H9 (cell line): ENCODE results near the gene OXSR1. TPM values are rescaled to one million over a fixed set of nuclear protein-coding genes. Genes with fewer than 3 reads are reported as not detected.

Experiments used
- DNase-seq: peaks from one replicate; pipeline ENCODE4 v3.0.0-alpha.2; 2017
- H2AFZ ChIP-seq: one replicate; pipeline ENCODE4 v1.6.1; 2013; ENCODE audit warnings: mild to moderate bottlenecking, low read length, control low read depth, moderate library complexity
- H2AK5ac ChIP-seq: 2 replicates; pipeline ENCODE4 v1.6.1; 2013; ENCODE audit warnings: low read length, control low read depth, mixed read lengths; ENCODE audit not compliant: insufficient read length
- H2BK120ac ChIP-seq: one replicate; pipeline ENCODE4 v1.6.1; 2013; ENCODE audit warnings: low read depth, mild to moderate bottlenecking, low read length, control low read depth, inconsistent platforms; ENCODE audit not compliant: poor library complexity, severe bottlenecking
- H2BK12ac ChIP-seq: 2 replicates; pipeline ENCODE4 v1.6.1; 2013; ENCODE audit warnings: low read length, control low read depth, mixed read lengths, low read depth; ENCODE audit not compliant: insufficient read length
- H2BK15ac ChIP-seq: 2 replicates; pipeline ENCODE4 v1.6.1; 2013; ENCODE audit warnings: low read depth, low read length, control low read depth
- H2BK20ac ChIP-seq: one replicate; pipeline ENCODE4 v1.6.1; 2013; ENCODE audit warnings: low read depth, mild to moderate bottlenecking, low read length, control low read depth, inconsistent platforms; ENCODE audit not compliant: poor library complexity, severe bottlenecking
- H2BK5ac ChIP-seq: 2 replicates; pipeline ENCODE4 v1.6.1; 2013; ENCODE audit warnings: low read length, control low read depth, mixed read lengths; ENCODE audit not compliant: insufficient read length
- H3K14ac ChIP-seq: 2 replicates; pipeline ENCODE4 v1.6.1; 2013; ENCODE audit warnings: low read length, control low read depth; ENCODE audit not compliant: insufficient read depth
- H3K18ac ChIP-seq: 2 replicates; pipeline ENCODE4 v1.6.1; 2013; ENCODE audit warnings: low read depth, mild to moderate bottlenecking, mixed read lengths, low read length, control low read depth; ENCODE audit not compliant: insufficient read length
- H3K23ac ChIP-seq: 2 replicates; pipeline ENCODE4 v1.6.1; 2013; ENCODE audit warnings: low read length, control low read depth, mixed read lengths, low read depth; ENCODE audit not compliant: insufficient read length
- H3K23me2 ChIP-seq: 2 replicates; pipeline ENCODE4 v1.6.1; 2013; ENCODE audit warnings: low read depth, mild to moderate bottlenecking, mixed read lengths, low read length, control low read depth; ENCODE audit not compliant: insufficient read length, poor library complexity, severe bottlenecking
- H3K27ac ChIP-seq: 2 replicates; pipeline ENCODE4 v1.5.1; 2013; ENCODE audit warnings: low read length, control low read depth, mixed read lengths, low read depth; ENCODE audit not compliant: insufficient read length
- H3K27me3 ChIP-seq: 2 replicates; pipeline ENCODE4 v1.6.1; 2013; ENCODE audit warnings: low read length, control low read depth, inconsistent platforms; ENCODE audit not compliant: insufficient read depth
- H3K4ac ChIP-seq: 2 replicates; pipeline ENCODE4 v1.6.1; 2013; ENCODE audit warnings: low read depth, mild to moderate bottlenecking, control low read depth, inconsistent platforms, low read length, moderate library complexity
- H3K4me1 ChIP-seq: 2 replicates; pipeline ENCODE4 v1.6.1; 2013; ENCODE audit warnings: low read length, control low read depth, inconsistent platforms; ENCODE audit not compliant: insufficient read depth
- H3K4me2 ChIP-seq: 2 replicates; pipeline ENCODE4 v1.6.1; 2013; ENCODE audit warnings: low read length, control low read depth, mixed read lengths; ENCODE audit not compliant: insufficient read length, insufficient read depth
- H3K56ac ChIP-seq: 2 replicates; pipeline ENCODE4 v1.6.1; 2013; ENCODE audit warnings: low read depth, mild to moderate bottlenecking, mixed read lengths, low read length, control low read depth; ENCODE audit not compliant: insufficient read length
- H3K79me1 ChIP-seq: 2 replicates; pipeline ENCODE4 v1.6.1; 2013; ENCODE audit warnings: low read depth, mild to moderate bottlenecking, moderate library complexity, low read length, control low read depth, inconsistent platforms; ENCODE audit not compliant: insufficient read depth, poor library complexity, severe bottlenecking
- H3K79me2 ChIP-seq: 2 replicates; pipeline ENCODE4 v1.6.1; 2013; ENCODE audit warnings: low read length, control low read depth, inconsistent platforms; ENCODE audit not compliant: insufficient read depth
- H3K9ac ChIP-seq: 2 replicates; pipeline ENCODE4 v1.6.1; 2013; ENCODE audit warnings: low read length, control low read depth, mixed read lengths; ENCODE audit not compliant: insufficient read length; ENCODE audit errors: extremely low read depth
- H3K9me3 ChIP-seq: one replicate; pipeline ENCODE4 v1.6.1; 2013; ENCODE audit warnings: low read depth, low read length, inconsistent platforms; ENCODE audit not compliant: control insufficient read depth
- H3T11ph ChIP-seq: one replicate; pipeline ENCODE4 v1.6.1; 2013; ENCODE audit warnings: mild to moderate bottlenecking, low read length, control low read depth, inconsistent platforms
- H4K20me1 ChIP-seq: one replicate; pipeline ENCODE4 v1.6.1; 2013; ENCODE audit not compliant: control insufficient read depth, insufficient read length, insufficient read depth
- H4K5ac ChIP-seq: 2 replicates; pipeline ENCODE4 v1.6.1; 2013; ENCODE audit warnings: low read depth, mild to moderate bottlenecking, mixed read lengths, low read length, control low read depth; ENCODE audit not compliant: insufficient read length
- H4K8ac ChIP-seq: replicated peaks from 2 replicates; pipeline ENCODE4 v1.6.1; 2013; ENCODE audit warnings: low read length, control low read depth, mixed read lengths, low read depth; ENCODE audit not compliant: insufficient read length
- H4K91ac ChIP-seq: 2 replicates; pipeline ENCODE4 v1.6.1; 2013; ENCODE audit warnings: low read depth, mild to moderate bottlenecking, moderate library complexity, mixed read lengths, low read length, control low read depth; ENCODE audit not compliant: insufficient read length
- H3K27ac Mint-ChIP-seq, 3 experiments: 2 replicates in 2 of 3; 3 replicates in 1 of 3; pipeline ENCODE4 v1.8.0; 2020 to 2021; ENCODE audit warnings: mixed read lengths in 3 of 3, mild to moderate bottlenecking in 1 of 3, moderate library complexity in 1 of 3
- H3K27me3 Mint-ChIP-seq: 2 replicates; pipeline ENCODE4 v1.8.0; 2021; ENCODE audit warnings: low read depth, mild to moderate bottlenecking, moderate library complexity, mixed read lengths
- H3K36me3 Mint-ChIP-seq, 3 experiments: 2 replicates in 2 of 3; 3 replicates in 1 of 3; pipeline ENCODE4 v1.8.0; 2020 to 2021; ENCODE audit warnings: low read depth in 3 of 3, mixed read lengths in 3 of 3; ENCODE audit not compliant: insufficient read depth in 1 of 3
- H3K4me1 Mint-ChIP-seq, 2 experiments: 2 replicates each; pipeline ENCODE4 v1.8.0; 2020; ENCODE audit warnings: mixed read lengths in 2 of 2
- H3K4me3 Mint-ChIP-seq, 2 experiments: 2 replicates in 1 of 2; 3 replicates in 1 of 2; pipeline ENCODE4 v1.8.0; 2020 to 2021; ENCODE audit warnings: mild to moderate bottlenecking in 2 of 2, mixed read lengths in 2 of 2, moderate library complexity in 1 of 2
- H3K9me3 Mint-ChIP-seq, 2 experiments: 2 replicates in 1 of 2; 3 replicates in 1 of 2; pipeline ENCODE4 v1.8.0; 2020; ENCODE audit warnings: mild to moderate bottlenecking in 2 of 2, mixed read lengths in 2 of 2, moderate library complexity in 1 of 2
- WGBS: extraction: QIAGEN DNeasy Blood & Tissue Kit; methylation state at CpG from one replicate; pipeline ENCODE4 v1.1.7; 2013; ENCODE audit warnings: missing lambda C conversion rate, low lambda C conversion rate, mixed read lengths; ENCODE audit not compliant: insufficient read length; ENCODE audit errors: extremely low coverage; 5-methylcytosine and 5-hydroxymethylcytosine counted together
- total RNA-seq: library from RNA; stranded (reverse); gene quantifications from 2 replicates; pipeline ENCODE4 v1.2.1, GENCODE V29; 2021
- TF ChIP-seq, protein P1 (sequence below): fragments of 200-600 bp; sonication (generic); conservative IDR thresholded peaks from 3 replicates; pipeline ENCODE4 v1.8.0; 2021; ENCODE audit warnings: antibody characterized with exemption, mild to moderate bottlenecking

The OXSR1 gene
- total RNA-seq, 1 experiment from 2014 or later = 54.1 TPM

DNA sequence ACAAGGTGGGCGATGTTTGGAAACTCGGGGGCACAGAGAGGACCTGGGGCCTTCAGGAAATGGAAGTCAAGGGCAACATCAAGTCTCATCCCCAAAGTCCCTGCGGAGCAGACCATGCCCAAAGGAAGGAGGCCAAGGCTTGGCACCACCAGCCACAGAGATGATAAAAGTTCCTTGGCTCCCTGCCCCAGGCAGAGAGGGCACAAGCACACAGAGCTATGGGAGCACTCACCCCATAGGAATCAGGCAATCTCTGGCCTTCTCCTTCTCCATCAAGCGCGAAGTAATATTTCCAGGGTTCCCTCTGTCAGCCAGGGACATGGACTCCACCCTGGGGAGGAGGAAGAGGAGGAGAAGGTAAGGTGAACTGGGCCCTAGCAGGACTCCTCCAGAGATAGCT is 36.3 kb upstream of the OXSR1 start:
- Histone ChIP-seq H3K27me3 (no peaks in the 10 kb centered on the region), H3K18ac (no peak overlapping the region), H3K4ac (no peak overlapping the region), H3K4me2 (no peak overlapping the region), H3T11ph (no peak overlapping the region), H2BK20ac (no peak overlapping the region), H4K5ac (no peak overlapping the region), H2AK5ac (no peak overlapping the region), H3K23me2 (no peaks in the 10 kb centered on the region), H4K91ac (no peak overlapping the region), H3K79me1 (no peaks in the 10 kb centered on the region), H3K56ac (no peak overlapping the region), H2BK15ac (no peak overlapping the region), H4K20me1 (no peaks in the 10 kb centered on the region), H3K23ac (no peak overlapping the region), H3K9me3 (no peaks in the 10 kb centered on the region), H3K4me1 (no peaks in the 10 kb centered on the region), H2BK120ac (no peak overlapping the region), H2BK5ac (no peak overlapping the region), H3K27ac (no peak overlapping the region), H2BK12ac (no peak overlapping the region), H2AFZ (no peak overlapping the region), H3K79me2 (no peaks in the 10 kb centered on the region), H3K9ac (no peak overlapping the region), H4K8ac (no peak overlapping the region), H3K14ac (no peak overlapping the region)
- H3K27me3 Mint-ChIP-seq = no peaks in the 10 kb centered on the region
- no CpG with 5 or more reads among the region's 5 CpGs for WGBS
- peaks cover 47 to 82% (median 58%) of the 10 kb centered on the region in 3 experiments for H3K36me3 Mint-ChIP-seq
- H3K9me3 Mint-ChIP-seq = no peaks in the 10 kb centered on the region
- peaks cover 4% of the 10 kb centered on the region in 2 experiments; a peak in 3 of 4 replicates for H3K4me1 Mint-ChIP-seq
- no peak overlapping the region for H3K27ac Mint-ChIP-seq
- no peak for DNase-seq
- TF ChIP-seq, protein P1, sequence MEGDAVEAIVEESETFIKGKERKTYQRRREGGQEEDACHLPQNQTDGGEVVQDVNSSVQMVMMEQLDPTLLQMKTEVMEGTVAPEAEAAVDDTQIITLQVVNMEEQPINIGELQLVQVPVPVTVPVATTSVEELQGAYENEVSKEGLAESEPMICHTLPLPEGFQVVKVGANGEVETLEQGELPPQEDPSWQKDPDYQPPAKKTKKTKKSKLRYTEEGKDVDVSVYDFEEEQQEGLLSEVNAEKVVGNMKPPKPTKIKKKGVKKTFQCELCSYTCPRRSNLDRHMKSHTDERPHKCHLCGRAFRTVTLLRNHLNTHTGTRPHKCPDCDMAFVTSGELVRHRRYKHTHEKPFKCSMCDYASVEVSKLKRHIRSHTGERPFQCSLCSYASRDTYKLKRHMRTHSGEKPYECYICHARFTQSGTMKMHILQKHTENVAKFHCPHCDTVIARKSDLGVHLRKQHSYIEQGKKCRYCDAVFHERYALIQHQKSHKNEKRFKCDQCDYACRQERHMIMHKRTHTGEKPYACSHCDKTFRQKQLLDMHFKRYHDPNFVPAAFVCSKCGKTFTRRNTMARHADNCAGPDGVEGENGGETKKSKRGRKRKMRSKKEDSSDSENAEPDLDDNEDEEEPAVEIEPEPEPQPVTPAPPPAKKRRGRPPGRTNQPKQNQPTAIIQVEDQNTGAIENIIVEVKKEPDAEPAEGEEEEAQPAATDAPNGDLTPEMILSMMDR = no peak
- no peak overlapping the region for H3K4me3 Mint-ChIP-seq
